ENCODE data around the gene ITGB5. TPM values are rescaled to one million over a fixed set of nuclear protein-coding genes. Genes with fewer than 3 reads are reported as not detected.

ITGB5 gene
- total RNA-seq, 1 donor from 2014 or later = 156 TPM

DNA sequence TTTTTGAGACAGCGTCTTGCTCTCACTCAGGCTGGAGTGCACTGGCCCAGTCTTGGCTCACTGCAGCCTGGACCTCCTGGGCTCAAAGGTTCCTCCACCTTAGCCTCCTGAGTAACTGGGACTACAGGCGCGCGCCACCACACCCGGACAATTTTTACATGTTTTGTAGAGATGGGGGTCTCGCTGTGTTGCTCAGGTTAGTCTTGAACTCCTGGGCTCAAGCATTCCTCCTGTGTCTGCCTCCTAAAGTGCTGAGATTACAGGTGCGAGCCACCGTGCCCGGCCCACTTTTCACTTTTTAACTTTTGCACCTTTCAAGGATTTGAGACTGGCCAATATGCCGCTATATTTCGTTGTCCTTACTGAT is 750 bp upstream of the ITGB5 start:
- Histone ChIP-seq H3K9me3 (no peaks in the 10 kb centered on the region), H3K4me1 (peaks cover 42% of the 10 kb centered on the region), H3K27me3 (no peaks in the 10 kb centered on the region), H3K36me3 (no peaks in the 10 kb centered on the region), H3K4me3 (peak overlapping the region; percentile 84 to 89), H3K27ac (peak overlapping the region; percentile 95)
- intact Hi-C loops (cut with DNase I) = loop anchor here (5.0 kb wide), 1 partner anchor 106 kb away; no protein-coding TSS in a partner anchor
- TF ChIP-seq CTCF (IDR thresholded peaks at IDR 0.05) (no peak), POLR2AphosphoS5 (IDR thresholded peaks at IDR 0.05; ENCODE audit: insufficient read depth in 1 of 2, low read depth in 1 of 2) (no peak), POLR2A (IDR thresholded peaks at IDR 0.05) (no peak)
- no peak for DNase-seq (ENCODE audit: extremely low spot score in 2 of 2)

GRCh38 chr3:124886168-124887056 is 753 bp downstream of the ITGB5 start:
- H3K4me3 ChIP-seq = peak overlapping the region; percentile 84 to 89
- intact Hi-C loops (cut with DNase I) = loop anchor here (5.0 kb wide), 1 partner anchor 104 kb away; no protein-coding TSS in a partner anchor

GRCh38 chr3:124885466-124886167 is 1.5 kb downstream of the ITGB5 start:
- DNase-seq (ENCODE audit: extremely low spot score in 2 of 2) = no peak
- H3K4me1 ChIP-seq = peaks cover 60% of the 10 kb centered on the region
- no peak for TF ChIP-seq POLR2AphosphoS5 (IDR thresholded peaks at IDR 0.05; ENCODE audit: insufficient read depth in 1 of 2, low read depth in 1 of 2)
- TF ChIP-seq CTCF (IDR thresholded peaks at IDR 0.05) = no peak
- no peak for TF ChIP-seq POLR2A (IDR thresholded peaks at IDR 0.05)
- intact Hi-C loops (cut with DNase I) = loop anchor here (5.0 kb wide), 1 partner anchor 103 kb away; no protein-coding TSS in a partner anchor
- H3K9me3 ChIP-seq = no peaks in the 10 kb centered on the region
- H3K36me3 ChIP-seq = no peaks in the 10 kb centered on the region
- H3K27ac ChIP-seq = peak overlapping the region; percentile 95
- H3K4me3 ChIP-seq = peak overlapping the region; percentile 84 to 89
- no peaks in the 10 kb centered on the region for H3K27me3 ChIP-seq

More at GRCh38 chr3:124886168-124887056, 753 bp downstream of the ITGB5 start:
- H3K27ac ChIP-seq = peak overlapping the region; percentile 95
- no peak for DNase-seq (ENCODE audit: extremely low spot score in 2 of 2)
- H3K27me3 ChIP-seq = no peaks in the 10 kb centered on the region
- peaks cover 57% of the 10 kb centered on the region for H3K4me1 ChIP-seq
- H3K36me3 ChIP-seq = no peaks in the 10 kb centered on the region
- H3K9me3 ChIP-seq = no peaks in the 10 kb centered on the region
- TF ChIP-seq CTCF (IDR thresholded peaks at IDR 0.05) (peak in 1 of 3 experiments; percentile 16), POLR2AphosphoS5 (IDR thresholded peaks at IDR 0.05; ENCODE audit: insufficient read depth in 1 of 2, low read depth in 1 of 2) (no peak)

GRCh38 chr3:124884474-124885101 is 2.6 kb downstream of the ITGB5 start:
- Histone ChIP-seq H3K4me1 (peaks cover 70% of the 10 kb centered on the region), H3K4me3 (no peak overlapping the region), H3K27me3 (no peaks in the 10 kb centered on the region), H3K27ac (peak overlapping the region; percentile 95), H3K9me3 (no peaks in the 10 kb centered on the region), H3K36me3 (no peaks in the 10 kb centered on the region)
- TF ChIP-seq CTCF (IDR thresholded peaks at IDR 0.05) = no peak
- no peak for TF ChIP-seq POLR2A (IDR thresholded peaks at IDR 0.05)
- no peak for TF ChIP-seq POLR2AphosphoS5 (IDR thresholded peaks at IDR 0.05; ENCODE audit: insufficient read depth in 1 of 2, low read depth in 1 of 2)
- no peak for DNase-seq (ENCODE audit: extremely low spot score in 2 of 2)
- intact Hi-C loops (cut with DNase I) = loop anchor here (5.0 kb wide), 1 partner anchor 102 kb away; no protein-coding TSS in a partner anchor
